Lower lobe of right lung (tissue), 2 donors: Measurements from ENCODE around the gene PCDHB10. TPM values are rescaled to one million over a fixed set of nuclear protein-coding genes. Genes with fewer than 3 reads are reported as not detected.
"Not testable (repeated sequence)": the region's sequence is repeated elsewhere in the genome, so short reads cannot be mapped to it uniquely, and the experiment has no call there.

ENCODE experiments used
- ATAC-seq, 2 donors: fragments of 200-7000 bp; cut with Tn5 transposase; one replicate each; pipeline ENCODE4 v1.9.1; 2020 to 2022; ENCODE audit warnings: mild to moderate bottlenecking in 2 of 2, moderate library complexity in 2 of 2
- DNase-seq: peaks from one replicate; pipeline ENCODE4 v3.0.0-alpha.2; 2020
- H3K27ac ChIP-seq: fragments of 200-600 bp; one replicate; pipeline ENCODE4 v1.8.0; 2022
- H3K27me3 ChIP-seq: fragments of 200-600 bp; one replicate; pipeline ENCODE4 v1.8.0; 2022; ENCODE audit warnings: low read depth
- H3K36me3 ChIP-seq: fragments of 200-600 bp; one replicate; pipeline ENCODE4 v1.8.0; 2022; ENCODE audit warnings: mild to moderate bottlenecking
- H3K4me1 ChIP-seq: fragments of 200-600 bp; one replicate; pipeline ENCODE4 v1.8.0; 2022
- H3K4me3 ChIP-seq: fragments of 200-600 bp; one replicate; pipeline ENCODE4 v1.8.0; 2022; ENCODE audit warnings: mild to moderate bottlenecking
- H3K9me3 ChIP-seq: fragments of 200-600 bp; one replicate; pipeline ENCODE4 v1.8.0; 2022
- intact Hi-C: fragments of 100-400 bp; cut with DNase I; formaldehyde crosslinking; loops from one replicate; pipeline ENCODE4 v1.11.0; 2022
- total RNA-seq: library from RNA; stranded (reverse); fragmentation: NEBNext Ultra II Directional; extraction: Animal tissue kit (Norgen Biotek cat#: 25700); gene quantifications from one replicate; pipeline ENCODE4 v1.2.1, GENCODE V29; 2021
- TF ChIP-seq, protein P1 (sequence below): fragments of 200-600 bp; IDR thresholded peaks from one replicate; pipeline ENCODE4 v1.8.0; 2022; ENCODE audit warnings: antibody characterized with exemption, mild to moderate bottlenecking
- donor health status: DM: no; HTN: yes; CAD: no; lungs with severe emphysema.

PCDHB10 gene
- total RNA-seq, 1 donor from 2014 or later = 2.0 TPM

DNA sequence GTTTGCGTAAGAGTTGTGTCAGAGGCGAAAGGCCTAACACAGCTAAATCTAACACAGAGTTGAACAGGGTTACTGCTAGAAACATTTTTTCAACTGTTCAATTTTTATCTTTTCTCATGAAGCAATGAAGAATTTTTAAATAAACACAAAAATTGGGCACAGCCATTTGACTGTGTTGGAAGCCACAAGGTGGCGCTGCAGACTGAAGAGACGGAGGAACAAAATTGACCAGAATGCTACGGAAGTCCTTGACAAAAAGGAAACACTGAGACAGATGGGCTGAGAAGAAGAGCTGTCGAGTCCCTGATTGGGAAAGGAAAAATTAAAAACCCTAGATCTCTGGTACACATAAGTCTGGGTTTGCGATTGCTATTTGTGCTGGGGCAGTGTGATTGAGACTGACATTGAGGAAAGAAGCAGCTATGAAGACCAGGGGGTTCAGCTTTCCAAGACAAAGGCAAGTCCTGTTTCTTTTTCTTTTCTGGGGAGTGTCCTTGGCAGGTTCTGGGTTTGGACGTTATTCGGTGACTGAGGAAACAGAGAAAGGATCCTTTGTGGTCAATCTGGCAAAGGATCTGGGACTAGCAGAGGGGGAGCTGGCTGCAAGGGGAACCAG, 5.1 kb upstream of the PCDHB10 start, which contains the start of gene PCDHB9:
Gene PCDHB9 (plus strand): TSS at position 265 of the 616 bp plus-strand sequence. CDS start 158 bp downstream, at position 423.
- Histone ChIP-seq H3K4me3 (no peak within 1 kb of the TSS), H3K36me3 (no peaks in the 10 kb centered on the region), H3K4me1 (no peaks in the 10 kb centered on the region), H3K27ac (no peak within 1 kb of the TSS), H3K27me3 (peaks cover 3% of the 10 kb centered on the region), H3K9me3 (peaks cover 43% of the 10 kb centered on the region)
- TF ChIP-seq, protein P1, sequence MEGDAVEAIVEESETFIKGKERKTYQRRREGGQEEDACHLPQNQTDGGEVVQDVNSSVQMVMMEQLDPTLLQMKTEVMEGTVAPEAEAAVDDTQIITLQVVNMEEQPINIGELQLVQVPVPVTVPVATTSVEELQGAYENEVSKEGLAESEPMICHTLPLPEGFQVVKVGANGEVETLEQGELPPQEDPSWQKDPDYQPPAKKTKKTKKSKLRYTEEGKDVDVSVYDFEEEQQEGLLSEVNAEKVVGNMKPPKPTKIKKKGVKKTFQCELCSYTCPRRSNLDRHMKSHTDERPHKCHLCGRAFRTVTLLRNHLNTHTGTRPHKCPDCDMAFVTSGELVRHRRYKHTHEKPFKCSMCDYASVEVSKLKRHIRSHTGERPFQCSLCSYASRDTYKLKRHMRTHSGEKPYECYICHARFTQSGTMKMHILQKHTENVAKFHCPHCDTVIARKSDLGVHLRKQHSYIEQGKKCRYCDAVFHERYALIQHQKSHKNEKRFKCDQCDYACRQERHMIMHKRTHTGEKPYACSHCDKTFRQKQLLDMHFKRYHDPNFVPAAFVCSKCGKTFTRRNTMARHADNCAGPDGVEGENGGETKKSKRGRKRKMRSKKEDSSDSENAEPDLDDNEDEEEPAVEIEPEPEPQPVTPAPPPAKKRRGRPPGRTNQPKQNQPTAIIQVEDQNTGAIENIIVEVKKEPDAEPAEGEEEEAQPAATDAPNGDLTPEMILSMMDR = peak; percentile 40
- DNase-seq (no peak), ATAC-seq (no peak)
- intact Hi-C loops = no loop called here

DNA sequence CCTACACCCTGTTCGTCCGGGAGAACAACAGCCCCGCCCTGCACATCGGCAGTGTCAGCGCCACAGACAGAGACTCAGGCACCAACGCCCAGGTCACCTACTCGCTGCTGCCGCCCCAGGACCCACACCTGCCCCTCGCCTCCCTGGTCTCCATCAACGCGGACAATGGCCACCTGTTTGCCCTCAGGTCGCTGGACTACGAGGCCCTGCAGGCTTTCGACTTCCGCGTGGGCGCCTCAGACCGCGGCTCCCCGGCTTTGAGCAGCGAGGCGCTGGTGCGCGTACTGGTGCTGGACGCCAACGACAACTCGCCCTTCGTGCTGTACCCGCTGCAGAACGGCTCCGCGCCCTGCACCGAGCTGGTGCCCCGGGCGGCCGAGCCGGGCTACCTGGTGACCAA, 3.5 kb upstream of the PCDHB10 start:
- H3K36me3 ChIP-seq, H3K27me3 ChIP-seq, H3K27ac ChIP-seq, H3K4me3 ChIP-seq, H3K4me1 ChIP-seq, DNase-seq, intact Hi-C loops, ATAC-seq: not testable (repeated sequence)
- peaks cover 45% of the 10 kb centered on the region for H3K9me3 ChIP-seq

DNA sequence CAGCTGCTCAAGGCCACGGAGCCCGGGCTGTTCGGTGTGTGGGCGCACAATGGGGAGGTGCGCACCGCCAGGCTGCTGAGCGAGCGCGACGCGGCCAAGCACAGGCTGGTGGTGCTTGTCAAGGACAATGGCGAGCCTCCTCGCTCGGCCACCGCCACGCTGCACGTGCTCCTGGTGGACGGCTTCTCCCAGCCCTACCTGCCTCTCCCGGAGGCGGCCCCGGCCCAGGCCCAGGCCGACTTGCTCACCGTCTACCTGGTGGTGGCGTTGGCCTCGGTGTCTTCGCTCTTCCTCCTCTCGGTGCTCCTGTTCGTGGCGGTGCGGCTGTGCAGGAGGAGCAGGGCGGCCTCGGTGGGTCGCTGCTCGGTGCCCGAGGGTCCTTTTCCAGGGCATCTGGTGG, 3.0 kb upstream of the PCDHB10 start:
- H3K27me3 ChIP-seq, DNase-seq, H3K36me3 ChIP-seq, intact Hi-C loops, H3K27ac ChIP-seq, ATAC-seq, H3K4me3 ChIP-seq, H3K4me1 ChIP-seq: not testable (repeated sequence)
- peaks cover 45% of the 10 kb centered on the region for H3K9me3 ChIP-seq

DNA sequence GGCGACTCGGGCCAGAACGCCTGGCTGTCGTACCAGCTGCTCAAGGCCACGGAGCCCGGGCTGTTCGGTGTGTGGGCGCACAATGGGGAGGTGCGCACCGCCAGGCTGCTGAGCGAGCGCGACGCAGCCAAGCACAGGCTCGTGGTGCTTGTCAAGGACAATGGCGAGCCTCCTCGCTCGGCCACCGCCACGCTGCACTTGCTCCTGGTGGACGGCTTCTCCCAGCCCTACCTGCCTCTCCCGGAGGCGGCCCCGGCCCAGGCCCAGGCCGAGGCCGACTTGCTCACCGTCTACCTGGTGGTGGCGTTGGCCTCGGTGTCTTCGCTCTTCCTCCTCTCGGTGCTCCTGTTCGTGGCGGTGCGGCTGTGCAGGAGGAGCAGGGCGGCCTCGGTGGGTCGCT, 2.2 kb downstream of the PCDHB10 start:
- H3K36me3 ChIP-seq, H3K27me3 ChIP-seq, intact Hi-C loops, H3K4me1 ChIP-seq, H3K4me3 ChIP-seq, ATAC-seq, DNase-seq, H3K27ac ChIP-seq: not testable (repeated sequence)
- H3K9me3 ChIP-seq = peaks cover 62% of the 10 kb centered on the region

DNA sequence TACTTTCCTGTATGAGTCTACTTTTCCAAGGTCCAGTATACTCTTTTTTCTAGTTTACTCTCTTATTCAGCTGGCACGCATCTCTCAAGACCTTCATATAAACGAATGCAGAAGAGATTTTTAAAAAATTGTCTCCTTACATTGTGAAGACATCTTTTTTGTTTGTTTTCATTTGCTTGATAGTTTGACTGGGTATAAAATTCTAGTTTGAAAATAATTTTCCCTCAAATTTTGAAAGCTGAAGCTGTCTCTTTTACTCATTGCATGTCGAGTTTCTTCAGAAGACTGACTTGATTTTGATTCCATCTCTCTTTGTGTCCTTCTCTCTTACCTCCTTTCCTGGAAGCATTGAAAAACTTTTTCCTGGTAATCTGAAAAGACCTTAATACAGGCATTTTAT, 4.2 kb downstream of the PCDHB10 start:
- Histone ChIP-seq H3K27ac (no peak overlapping the region), H3K4me3 (no peak overlapping the region), H3K9me3 (peaks cover 59% of the 10 kb centered on the region), H3K36me3 (no peaks in the 10 kb centered on the region), H3K27me3 (no peaks in the 10 kb centered on the region), H3K4me1 (no peaks in the 10 kb centered on the region)
- intact Hi-C loops = no loop called here
- DNase-seq (no peak), ATAC-seq (no peak)
- TF ChIP-seq, protein P1 = no peak

DNA sequence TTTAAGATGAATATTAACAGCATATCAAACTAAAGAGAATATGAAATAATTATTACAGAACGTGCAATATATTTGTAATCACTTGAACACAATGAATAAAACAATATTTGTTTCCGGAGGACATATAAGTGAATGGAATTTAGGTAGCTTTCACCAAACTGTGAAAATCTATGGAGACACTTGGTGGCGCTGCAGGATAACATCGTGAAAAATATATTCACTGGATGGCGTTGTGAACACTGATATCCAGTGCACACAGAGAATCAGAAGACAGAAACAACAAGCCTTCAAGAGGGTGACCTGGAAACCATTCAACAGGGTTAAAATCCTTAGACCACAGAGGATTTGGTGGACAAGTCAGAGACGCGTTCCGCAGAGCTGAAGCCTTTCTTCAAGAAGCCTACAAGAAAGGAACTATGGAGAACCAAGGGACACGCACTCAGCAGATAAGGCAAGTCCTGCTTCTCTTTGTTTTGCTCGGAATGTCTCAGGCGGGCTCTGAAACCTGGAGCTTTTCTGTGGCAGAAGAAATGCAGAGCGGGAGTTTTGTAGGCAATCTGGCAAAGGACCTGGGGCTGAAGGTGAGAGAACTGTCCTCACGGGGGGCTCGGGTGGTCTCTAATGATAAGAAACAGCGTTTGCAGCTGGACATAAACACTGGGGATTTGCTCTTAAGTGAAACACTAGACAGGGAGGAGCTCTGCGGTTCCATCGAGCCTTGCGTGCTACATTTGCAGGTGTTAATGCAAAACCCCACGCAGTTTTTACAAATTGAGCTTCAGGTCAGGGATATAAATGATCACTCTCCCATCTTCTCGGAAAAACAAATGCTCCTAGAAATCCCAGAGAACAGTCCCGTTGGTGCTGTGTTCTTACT, 7.4 kb downstream of the PCDHB10 start, which contains the start of gene PCDHB11:
Gene PCDHB11 (plus strand): TSS at position 269 of the 877 bp plus-strand sequence. CDS start 148 bp downstream, at position 417.
- intact Hi-C loops = no loop called here
- Histone ChIP-seq H3K27ac (no peak within 1 kb of the TSS), H3K27me3 (no peaks in the 10 kb centered on the region), H3K36me3 (no peaks in the 10 kb centered on the region), H3K4me3 (no peak within 1 kb of the TSS), H3K9me3 (peaks cover 57% of the 10 kb centered on the region), H3K4me1 (no peaks in the 10 kb centered on the region)
- no peak for ATAC-seq
- DNase-seq = no peak
- TF ChIP-seq, protein P1 = no peak

DNA sequence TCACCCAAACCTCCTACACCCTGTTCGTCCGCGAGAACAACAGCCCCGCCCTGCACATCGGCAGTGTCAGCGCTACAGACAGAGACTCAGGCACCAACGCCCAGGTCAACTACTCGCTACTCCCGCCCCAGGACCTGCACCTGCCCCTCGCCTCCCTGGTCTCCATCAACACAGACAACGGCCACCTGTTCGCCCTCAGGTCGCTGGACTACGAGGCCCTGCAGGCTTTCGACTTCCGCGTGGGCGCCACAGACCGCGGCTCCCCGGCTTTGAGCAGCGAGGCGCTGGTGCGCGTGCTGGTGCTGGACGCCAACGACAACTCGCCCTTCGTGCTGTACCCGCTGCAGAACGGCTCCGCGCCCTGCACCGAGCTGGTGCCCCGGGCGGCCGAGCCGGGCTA, 9.0 kb downstream of the PCDHB10 start:
- H3K9me3 ChIP-seq = peaks cover 57% of the 10 kb centered on the region
- H3K36me3 ChIP-seq, H3K27me3 ChIP-seq, ATAC-seq, DNase-seq, H3K27ac ChIP-seq, H3K4me1 ChIP-seq, H3K4me3 ChIP-seq, intact Hi-C loops: not testable (repeated sequence)

DNA sequence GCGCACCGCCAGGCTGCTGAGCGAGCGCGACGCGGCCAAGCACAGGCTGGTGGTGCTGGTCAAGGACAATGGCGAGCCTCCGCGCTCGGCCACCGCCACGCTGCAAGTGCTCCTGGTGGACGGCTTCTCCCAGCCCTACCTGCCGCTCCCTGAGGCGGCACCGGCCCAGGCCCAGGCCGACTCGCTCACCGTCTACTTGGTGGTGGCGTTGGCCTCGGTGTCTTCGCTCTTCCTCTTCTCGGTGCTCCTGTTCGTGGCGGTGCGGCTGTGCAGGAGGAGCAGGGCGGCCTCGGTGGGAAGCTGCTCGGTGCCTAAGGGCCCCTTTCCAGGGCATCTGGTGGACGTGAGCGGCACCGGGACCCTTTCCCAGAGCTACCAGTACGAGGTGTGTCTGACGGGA, 9.5 kb downstream of the PCDHB10 start:
- H3K36me3 ChIP-seq, H3K4me1 ChIP-seq, intact Hi-C loops, ATAC-seq, H3K27me3 ChIP-seq, H3K27ac ChIP-seq, DNase-seq, H3K4me3 ChIP-seq: not testable (repeated sequence)
- peaks cover 52% of the 10 kb centered on the region for H3K9me3 ChIP-seq
